ENCODE measurements around the gene FAM219A. TPM values are rescaled to one million over a fixed set of nuclear protein-coding genes. Genes with fewer than 3 reads are reported as not detected.

FAM219A gene
- total RNA-seq, 1 donor from 2014 or later: 25.9 TPM

DNA sequence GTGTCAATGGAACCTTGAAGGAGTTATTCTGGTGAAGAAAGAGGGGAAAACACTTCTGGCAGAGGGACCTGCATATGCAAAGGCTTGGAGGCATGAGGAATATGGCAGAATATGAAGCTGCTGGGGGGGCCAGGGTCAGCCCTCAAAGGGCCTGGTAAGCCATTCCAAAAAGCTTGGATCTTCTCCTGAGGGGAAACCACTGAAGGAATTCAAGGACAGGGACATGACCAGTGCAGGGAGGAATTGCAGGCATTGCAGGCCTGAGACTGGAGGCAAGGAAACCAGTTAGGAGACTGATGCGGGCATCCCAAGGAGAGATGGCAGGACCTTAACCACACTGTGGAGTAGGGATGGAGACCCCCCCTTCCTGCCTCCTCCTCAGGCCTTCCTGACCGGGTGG, 43.0 kb upstream of the FAM219A start:
- no peak overlapping the region for H3K4me3 Mint-ChIP-seq (ENCODE audit: unreplicated experiment)
- TF ChIP-seq, protein P1, sequence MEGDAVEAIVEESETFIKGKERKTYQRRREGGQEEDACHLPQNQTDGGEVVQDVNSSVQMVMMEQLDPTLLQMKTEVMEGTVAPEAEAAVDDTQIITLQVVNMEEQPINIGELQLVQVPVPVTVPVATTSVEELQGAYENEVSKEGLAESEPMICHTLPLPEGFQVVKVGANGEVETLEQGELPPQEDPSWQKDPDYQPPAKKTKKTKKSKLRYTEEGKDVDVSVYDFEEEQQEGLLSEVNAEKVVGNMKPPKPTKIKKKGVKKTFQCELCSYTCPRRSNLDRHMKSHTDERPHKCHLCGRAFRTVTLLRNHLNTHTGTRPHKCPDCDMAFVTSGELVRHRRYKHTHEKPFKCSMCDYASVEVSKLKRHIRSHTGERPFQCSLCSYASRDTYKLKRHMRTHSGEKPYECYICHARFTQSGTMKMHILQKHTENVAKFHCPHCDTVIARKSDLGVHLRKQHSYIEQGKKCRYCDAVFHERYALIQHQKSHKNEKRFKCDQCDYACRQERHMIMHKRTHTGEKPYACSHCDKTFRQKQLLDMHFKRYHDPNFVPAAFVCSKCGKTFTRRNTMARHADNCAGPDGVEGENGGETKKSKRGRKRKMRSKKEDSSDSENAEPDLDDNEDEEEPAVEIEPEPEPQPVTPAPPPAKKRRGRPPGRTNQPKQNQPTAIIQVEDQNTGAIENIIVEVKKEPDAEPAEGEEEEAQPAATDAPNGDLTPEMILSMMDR (IDR thresholded peaks at IDR 0.05): no peak
- H3K27me3 Mint-ChIP-seq (ENCODE audit: unreplicated experiment): peaks cover 59% of the 10 kb centered on the region
- no peaks in the 10 kb centered on the region for H3K9me3 Mint-ChIP-seq (ENCODE audit: unreplicated experiment)
- no peaks in the 10 kb centered on the region for H3K36me3 Mint-ChIP-seq (ENCODE audit: unreplicated experiment)
- no peak overlapping the region for H3K27ac Mint-ChIP-seq (ENCODE audit: unreplicated experiment)
- H3K4me1 Mint-ChIP-seq (ENCODE audit: unreplicated experiment): no peaks in the 10 kb centered on the region
- no peak for DNase-seq (ENCODE audit: extremely low spot score, unreplicated experiment)

DNA sequence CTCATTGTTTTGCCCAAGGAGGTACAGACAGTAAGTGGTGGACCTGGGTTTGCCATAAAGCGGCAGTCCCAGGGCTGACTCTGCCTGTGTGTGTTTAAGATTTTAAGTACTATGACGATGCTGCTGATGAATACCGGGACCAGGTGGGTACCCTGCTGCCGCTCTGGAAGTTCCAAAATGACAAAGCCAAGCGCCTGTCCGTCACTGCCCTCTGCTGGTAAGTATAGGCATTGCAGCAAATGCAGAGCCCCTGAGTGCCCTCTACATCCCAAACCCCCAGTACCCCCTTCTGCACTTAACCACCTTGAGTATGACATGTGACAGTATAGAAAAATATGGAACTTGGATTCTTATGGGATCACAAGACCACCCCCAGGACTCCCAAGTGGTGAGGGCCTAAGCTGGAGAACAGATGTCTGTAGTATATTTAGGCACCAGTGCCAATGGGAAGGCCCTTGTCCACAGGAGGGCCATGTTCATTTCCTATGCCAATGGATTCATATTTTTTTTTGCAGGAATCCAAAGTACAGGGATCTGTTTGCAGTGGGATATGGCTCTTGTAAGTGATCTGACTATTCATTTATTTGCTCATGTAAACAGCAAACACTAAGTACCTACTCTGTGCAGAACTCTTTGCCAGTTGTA, 42.4 kb upstream of the FAM219A start:
- TF ChIP-seq, protein P1 (IDR thresholded peaks at IDR 0.05): peak; percentile 98
- no peaks in the 10 kb centered on the region for H3K4me1 Mint-ChIP-seq (ENCODE audit: unreplicated experiment)
- no peak overlapping the region for H3K4me3 Mint-ChIP-seq (ENCODE audit: unreplicated experiment)
- no peaks in the 10 kb centered on the region for H3K36me3 Mint-ChIP-seq (ENCODE audit: unreplicated experiment)
- no peaks in the 10 kb centered on the region for H3K9me3 Mint-ChIP-seq (ENCODE audit: unreplicated experiment)
- DNase-seq (ENCODE audit: extremely low spot score, unreplicated experiment): no peak
- H3K27ac Mint-ChIP-seq (ENCODE audit: unreplicated experiment): no peak overlapping the region
- peaks cover 57% of the 10 kb centered on the region for H3K27me3 Mint-ChIP-seq (ENCODE audit: unreplicated experiment)

DNA sequence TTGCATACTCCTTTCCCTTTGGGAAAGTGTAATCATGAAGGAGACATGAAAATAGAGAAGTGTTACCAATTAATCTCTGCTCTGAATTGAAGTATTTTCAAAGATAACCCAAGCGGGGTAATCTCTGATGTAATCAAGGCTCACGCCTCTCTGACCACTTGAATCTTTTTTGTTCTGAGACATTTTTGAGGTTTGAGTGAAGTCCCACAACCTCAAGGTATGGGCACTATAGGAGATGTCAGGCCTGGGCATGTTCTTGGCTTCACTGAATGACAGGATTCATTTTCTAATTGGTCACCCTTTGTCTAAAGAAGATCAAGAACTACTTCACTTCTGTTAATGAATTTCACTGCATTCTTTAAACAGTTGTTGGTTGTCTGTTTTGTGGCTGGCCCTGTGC, 40.7 kb upstream of the FAM219A start:
- DNase-seq (ENCODE audit: extremely low spot score, unreplicated experiment): no peak
- Mint-ChIP-seq H3K36me3 (ENCODE audit: unreplicated experiment) (no peaks in the 10 kb centered on the region), H3K27ac (ENCODE audit: unreplicated experiment) (no peak overlapping the region), H3K4me3 (ENCODE audit: unreplicated experiment) (no peak overlapping the region), H3K4me1 (ENCODE audit: unreplicated experiment) (no peaks in the 10 kb centered on the region), H3K9me3 (ENCODE audit: unreplicated experiment) (no peaks in the 10 kb centered on the region), H3K27me3 (ENCODE audit: unreplicated experiment) (peaks cover 42% of the 10 kb centered on the region)
- TF ChIP-seq, protein P1 (IDR thresholded peaks at IDR 0.05): no peak

DNA sequence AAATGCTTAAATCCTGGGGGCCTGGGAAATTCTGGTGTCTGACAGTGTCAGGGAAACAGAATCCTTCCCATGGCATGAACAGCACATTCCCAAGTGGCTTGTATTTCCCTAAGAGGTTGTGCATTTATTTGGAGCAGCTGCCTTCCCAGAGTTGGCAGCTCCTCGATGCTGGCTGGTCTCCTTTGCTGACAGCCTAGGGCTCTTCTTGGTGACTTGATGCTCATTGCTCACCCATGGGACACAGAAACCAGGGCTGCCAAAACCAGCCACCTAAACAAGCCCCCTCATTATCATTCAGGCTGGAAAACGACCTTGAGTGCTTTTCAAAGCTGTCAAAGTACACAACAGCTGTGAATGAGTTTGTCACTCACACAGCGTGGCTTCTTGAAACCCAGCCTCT, 40.2 kb upstream of the FAM219A start:
- no peak for DNase-seq (ENCODE audit: extremely low spot score, unreplicated experiment)
- TF ChIP-seq, protein P1 (IDR thresholded peaks at IDR 0.05): no peak
- Mint-ChIP-seq H3K36me3 (ENCODE audit: unreplicated experiment) (no peaks in the 10 kb centered on the region), H3K9me3 (ENCODE audit: unreplicated experiment) (no peaks in the 10 kb centered on the region), H3K27me3 (ENCODE audit: unreplicated experiment) (peaks cover 39% of the 10 kb centered on the region), H3K4me1 (ENCODE audit: unreplicated experiment) (no peaks in the 10 kb centered on the region), H3K27ac (ENCODE audit: unreplicated experiment) (no peak overlapping the region), H3K4me3 (ENCODE audit: unreplicated experiment) (no peak overlapping the region)

DNA sequence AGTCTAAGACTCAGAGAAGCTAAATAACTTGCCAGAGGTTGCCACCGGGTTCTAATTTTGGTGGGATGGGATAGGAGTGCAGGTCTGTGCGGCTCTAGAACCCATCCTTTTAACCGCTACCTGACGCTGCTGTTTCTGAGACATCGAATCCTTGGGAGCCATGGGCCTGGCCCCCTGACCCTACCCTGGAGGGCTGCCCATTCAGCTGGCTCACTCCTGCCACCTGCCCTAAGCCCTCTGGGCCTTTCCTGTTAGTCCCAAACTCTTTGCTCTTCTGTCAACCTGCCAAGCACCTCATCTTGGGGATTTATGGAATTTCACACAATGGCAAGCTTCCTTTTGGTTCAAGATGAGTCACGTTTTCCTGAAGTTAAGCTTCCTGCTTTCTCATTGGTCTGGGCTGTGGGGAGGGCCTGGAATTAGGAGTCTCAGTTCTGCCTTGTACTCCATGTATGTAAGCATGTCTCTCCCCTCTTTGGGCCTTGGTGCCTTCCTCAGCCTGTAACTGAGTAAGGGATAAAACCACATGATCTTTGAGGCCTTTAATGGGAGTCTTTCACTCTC, 37.9 kb upstream of the FAM219A start:
- DNase-seq (ENCODE audit: extremely low spot score, unreplicated experiment): no peak
- H3K27ac Mint-ChIP-seq (ENCODE audit: unreplicated experiment): no peak overlapping the region
- H3K4me1 Mint-ChIP-seq (ENCODE audit: unreplicated experiment): no peaks in the 10 kb centered on the region
- H3K27me3 Mint-ChIP-seq (ENCODE audit: unreplicated experiment): peaks cover 37% of the 10 kb centered on the region
- TF ChIP-seq, protein P1 (IDR thresholded peaks at IDR 0.05): no peak
- H3K9me3 Mint-ChIP-seq (ENCODE audit: unreplicated experiment): no peaks in the 10 kb centered on the region
- no peak overlapping the region for H3K4me3 Mint-ChIP-seq (ENCODE audit: unreplicated experiment)
- H3K36me3 Mint-ChIP-seq (ENCODE audit: unreplicated experiment): no peaks in the 10 kb centered on the region

Measured in osteocyte (in vitro differentiated cells).